TTC549 (cell line): ENCODE measurements around the gene EIPR1.
"Not testable (repeated sequence)": the region's sequence is repeated elsewhere in the genome, so short reads cannot be mapped to it uniquely, and the experiment has no call there.

ENCODE experiments used
- FAIRE-seq: peaks from 2 replicates; lab custom pipeline; 2012; peaks lifted over from hg19 to GRCh38; lab: Jason Lieb, UNC

Gene EIPR1

DNA sequence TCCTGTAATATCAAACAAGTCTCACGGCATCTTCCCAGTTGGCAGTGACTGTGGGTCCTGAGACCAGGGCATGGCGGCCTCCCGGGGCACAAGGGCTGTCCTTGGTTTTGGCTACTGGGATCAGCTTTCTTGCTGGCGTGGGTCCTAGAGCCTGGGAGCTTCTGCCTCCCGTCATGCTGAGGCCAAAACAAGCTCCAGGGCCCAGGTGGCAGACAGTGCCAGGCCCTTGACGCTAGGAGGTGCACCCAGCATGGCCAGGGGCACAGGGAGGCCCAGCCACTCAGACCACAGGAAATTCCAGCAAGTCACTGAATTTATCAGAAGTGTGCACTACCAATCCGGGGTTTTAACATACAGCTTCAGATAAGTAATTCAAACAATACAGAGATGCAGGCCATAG lies 184.7 kb downstream of the EIPR1 start:
- FAIRE-seq: no peak

- no peak for FAIRE-seq
Observed at GRCh38 chr2:3192281-3192818, 185.3 kb downstream of the EIPR1 start.

DNA sequence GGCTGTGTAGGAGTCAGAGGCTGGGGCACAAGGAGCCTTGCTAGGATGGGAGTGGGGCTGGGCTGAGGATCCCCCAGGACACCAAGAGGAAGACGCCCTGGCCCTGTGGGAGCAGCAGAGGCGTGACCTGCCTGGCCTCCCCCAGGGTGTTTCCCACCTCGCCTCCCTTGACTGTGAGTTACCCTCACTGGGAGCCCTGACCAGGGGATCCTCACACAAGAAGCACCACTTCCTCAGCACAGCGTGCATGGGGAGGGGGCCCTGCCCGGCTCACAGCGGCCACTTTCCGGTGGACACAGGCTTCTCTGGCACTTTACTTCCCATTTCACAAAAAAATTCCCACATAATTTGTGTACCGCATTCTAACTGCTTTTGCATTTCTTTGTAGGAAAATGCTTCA lies 187.7 kb downstream of the EIPR1 start:
- no peak for FAIRE-seq

DNA sequence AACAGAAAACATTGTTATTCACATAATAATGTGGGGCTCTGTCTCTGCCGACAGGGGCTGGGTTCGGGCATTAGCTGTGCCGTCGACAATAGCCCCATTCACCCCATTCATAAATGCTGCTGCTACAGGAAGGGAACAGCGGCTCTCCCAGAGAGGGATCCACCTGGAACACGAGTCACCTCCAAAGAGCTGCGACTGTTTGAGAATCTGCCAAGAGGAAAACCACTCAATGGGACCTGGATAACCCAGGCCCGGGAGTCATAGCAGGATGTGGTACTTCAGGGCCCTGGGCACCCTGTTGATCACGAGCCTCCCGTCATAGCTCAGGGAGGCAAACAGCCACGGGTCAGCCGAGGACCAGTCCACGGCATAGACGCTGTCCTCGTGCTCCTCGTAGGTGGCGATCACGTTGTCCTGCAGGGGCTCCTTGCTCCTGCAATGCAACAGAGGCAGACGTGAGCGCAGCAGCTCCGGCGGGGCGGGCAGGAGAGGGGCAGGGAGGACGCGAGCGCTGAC lies 188.5 kb downstream of the EIPR1 start:
- FAIRE-seq: no peak

DNA sequence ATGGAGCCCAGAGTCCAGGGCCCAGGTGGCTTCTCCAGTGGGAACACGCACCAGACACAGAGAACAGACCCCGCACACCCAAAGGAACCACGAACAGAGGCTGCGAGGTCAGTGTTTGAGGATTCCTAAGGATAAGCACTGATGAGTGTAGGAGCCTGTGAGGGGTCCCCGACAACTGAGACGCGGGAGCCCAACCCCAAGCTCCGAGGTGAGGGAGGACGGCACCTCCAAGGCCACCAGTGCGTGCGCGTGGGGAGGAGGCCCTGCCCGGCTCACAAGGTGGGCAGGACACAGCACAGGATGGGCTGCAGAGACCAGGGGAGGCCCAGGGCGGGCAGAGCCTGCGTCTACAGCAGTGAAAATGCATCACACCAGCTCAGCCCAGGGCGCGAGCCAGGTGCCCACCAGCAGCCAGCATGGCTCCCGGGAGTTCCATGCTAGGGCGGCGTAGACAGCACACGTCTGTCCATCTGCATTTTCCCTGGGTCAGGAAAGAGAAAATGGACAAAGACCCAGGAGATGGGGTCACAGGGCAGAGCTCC lies 189.1 kb downstream of the EIPR1 start:
- FAIRE-seq: no peak

DNA sequence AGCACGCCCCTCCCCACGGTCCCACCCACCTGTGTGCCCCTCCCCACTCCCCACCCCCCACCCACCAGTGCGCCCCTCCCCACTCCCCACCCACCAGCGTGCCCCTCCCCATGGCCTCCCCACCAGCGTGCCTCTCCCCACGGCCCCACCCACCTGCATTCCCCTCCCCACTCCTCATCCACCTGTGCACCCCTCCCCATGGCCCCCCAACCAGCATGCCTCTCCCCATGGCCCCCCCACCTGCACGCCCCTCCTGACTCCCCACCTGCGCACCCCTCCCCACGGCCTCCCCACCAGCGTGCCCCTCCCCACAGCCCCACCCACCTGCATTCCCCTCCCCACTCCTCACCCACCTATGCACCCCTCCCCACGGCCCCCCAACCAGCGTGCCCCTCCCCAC lies 190.2 kb downstream of the EIPR1 start:
- no peak for FAIRE-seq

- FAIRE-seq: no peak
Observed at GRCh38 chr2:3186766-3187165, 190.9 kb downstream of the EIPR1 start.

GRCh38 chr2:3185910-3186309 lies 191.7 kb downstream of the EIPR1 start:
- FAIRE-seq: no peak

DNA sequence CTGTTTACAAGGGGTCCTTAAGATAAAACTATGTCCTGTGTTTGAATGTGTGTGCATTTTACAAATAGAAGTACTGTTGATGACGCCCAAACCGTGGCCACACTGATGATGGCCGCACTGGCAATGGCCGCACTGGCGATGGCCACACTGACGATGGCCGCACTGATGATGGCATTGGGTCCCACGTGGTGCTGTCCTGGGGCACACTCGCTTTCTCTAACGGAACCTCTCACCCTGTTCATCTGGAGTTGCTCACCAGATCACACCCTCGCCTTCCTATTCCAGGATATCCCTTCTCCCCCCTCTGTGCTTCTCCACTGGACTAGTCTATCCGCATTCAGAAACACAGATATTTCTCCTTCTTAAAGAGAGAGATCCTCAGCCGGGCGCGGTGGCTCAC lies 192.4 kb downstream of the EIPR1 start:
- FAIRE-seq: no peak

GRCh38 chr2:3184167-3184566 lies 193.5 kb downstream of the EIPR1 start:
- no peak for FAIRE-seq

DNA sequence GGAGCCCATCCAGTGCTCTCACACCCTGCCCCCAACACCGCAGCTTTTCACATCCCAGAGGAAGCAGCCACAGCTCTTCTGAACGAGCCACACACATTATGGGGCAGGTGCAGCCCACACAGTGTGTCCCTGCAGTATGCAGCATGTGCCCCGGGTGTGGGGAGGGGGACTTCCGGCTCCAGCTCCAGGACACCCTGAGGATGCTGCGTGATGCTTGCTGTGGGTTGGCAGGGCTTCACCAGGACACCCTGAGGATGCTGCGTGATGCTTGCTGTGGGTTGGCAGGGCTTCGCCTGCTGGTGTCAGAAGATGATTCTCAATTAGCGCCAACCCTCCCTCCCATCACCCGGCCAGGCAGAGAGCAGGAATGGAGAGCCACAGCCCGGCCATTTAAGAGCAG lies 193.9 kb downstream of the EIPR1 start:
- FAIRE-seq: no peak

DNA sequence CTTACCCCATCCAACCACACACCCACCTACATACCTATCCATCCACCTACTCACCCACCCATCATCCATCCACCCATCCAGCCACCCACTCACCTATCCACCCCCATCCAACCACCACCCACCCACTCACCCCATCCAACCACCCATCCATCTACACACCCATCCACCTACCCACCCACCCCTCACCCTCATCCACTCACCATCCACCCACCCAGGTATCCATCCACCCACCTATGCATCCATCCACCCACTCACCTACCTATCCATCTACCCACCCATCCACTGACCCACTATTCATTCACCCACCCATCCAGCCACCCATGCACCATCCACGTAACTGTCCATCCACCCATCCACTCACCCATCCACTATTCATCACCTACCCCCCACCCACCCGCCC lies 194.8 kb downstream of the EIPR1 start:
- no peak for FAIRE-seq

- no peak for FAIRE-seq
Observed at GRCh38 chr2:3181416-3182010, 196.1 kb downstream of the EIPR1 start.

GRCh38 chr2:3180909-3181221 lies 196.8 kb downstream of the EIPR1 start:
- FAIRE-seq: not testable (repeated sequence)

DNA sequence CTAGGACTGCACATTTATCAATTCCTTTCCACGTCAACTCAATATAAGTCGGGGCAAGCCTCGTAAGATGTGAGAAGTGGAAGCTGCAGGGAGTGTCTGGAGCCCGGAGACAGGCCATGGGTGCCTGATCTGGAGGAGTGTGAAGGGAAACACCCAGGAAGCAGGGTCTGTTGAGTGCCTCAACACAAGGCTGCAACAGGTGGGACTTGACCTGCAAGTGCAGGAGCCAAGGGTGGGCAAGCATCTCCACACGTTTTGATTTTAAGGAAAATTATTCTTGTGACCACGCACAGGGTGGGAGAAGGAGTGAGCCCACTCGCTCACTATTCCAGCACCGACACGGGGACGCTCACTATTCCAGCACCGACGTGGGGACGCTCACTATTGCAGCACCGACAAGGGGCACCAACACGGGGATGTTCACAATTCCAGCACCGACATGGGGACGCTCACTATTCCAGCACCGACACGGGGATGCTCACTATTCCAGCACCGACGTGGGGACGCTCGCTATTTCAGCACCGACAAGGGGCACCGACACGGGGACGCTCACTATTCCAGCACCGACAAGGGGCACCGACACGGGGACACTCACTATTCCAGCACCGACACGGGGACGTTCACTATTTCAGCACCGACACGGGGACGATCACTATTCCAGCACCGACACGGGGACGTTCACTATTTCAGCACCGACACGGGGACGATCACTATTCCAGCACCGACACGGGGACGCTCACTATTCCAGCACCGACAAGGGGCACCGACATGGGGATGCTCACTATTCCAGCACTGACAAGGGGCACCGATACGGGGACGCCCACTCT lies 197.3 kb downstream of the EIPR1 start:
- FAIRE-seq: no peak

DNA sequence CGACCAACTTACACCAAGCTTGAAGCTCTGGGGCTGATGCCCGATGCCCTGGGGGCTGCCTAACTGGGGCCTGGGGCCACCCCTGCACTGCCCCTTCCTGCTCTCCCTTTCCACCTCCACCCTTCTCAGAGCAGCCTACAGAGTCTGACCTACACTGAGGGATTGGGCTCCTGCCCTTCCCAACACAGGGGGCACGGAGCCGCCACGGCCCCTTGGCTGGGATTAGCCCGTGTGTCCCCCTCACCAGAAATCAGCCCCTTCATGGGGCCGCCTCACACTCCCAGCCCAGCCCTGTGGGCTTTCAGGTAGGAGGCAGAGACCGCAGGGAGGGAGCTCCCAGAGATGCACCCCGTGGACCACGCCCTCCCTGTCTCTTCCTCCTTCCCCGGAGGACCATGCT lies 198.0 kb downstream of the EIPR1 start:
- no peak for FAIRE-seq

DNA sequence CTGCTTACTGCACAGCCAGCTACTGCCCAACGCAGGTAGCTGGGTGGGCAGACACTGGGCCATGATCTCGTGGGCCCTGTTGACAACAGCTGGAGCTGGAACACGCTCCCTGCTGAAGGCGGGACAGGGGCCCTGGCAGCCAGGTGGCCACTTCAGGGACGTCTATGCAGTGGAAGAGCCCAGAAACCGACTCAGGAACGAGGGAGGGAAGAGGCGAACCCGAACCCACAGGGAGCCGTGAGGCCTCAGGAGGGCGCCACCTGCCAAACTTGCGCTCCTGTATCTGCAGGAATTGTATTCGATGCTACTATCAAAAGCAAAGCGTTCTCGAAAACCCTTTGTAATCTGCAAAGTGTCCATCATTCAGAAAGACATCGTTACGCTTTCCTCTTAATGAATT lies 198.4 kb downstream of the EIPR1 start:
- FAIRE-seq: no peak

DNA sequence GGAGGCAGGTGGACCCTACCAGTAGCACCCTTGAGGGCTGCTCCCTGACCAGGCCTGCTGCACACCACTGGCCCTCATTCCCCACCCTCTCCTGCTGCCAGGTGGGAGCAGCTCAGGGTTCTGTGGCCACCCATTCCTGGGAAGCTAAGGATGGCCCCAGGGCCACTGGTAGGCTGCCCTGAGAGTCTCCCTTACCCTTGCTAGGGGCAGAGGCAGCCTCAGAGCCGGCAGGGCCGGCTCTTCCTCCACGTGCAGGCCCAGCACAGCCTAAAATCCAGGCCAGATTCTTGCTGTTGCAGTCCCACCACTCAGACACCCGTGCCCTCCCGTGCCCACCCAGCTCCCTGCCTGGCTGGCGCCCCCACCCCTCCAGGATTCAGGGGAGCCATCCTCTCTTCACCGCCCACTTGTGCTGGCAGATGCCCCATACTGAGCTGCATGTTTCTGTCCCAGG lies 199.0 kb downstream of the EIPR1 start:
- FAIRE-seq: no peak

- no peak for FAIRE-seq
Observed at GRCh38 chr2:3177891-3178577, 199.6 kb downstream of the EIPR1 start.

GRCh38 chr2:3176869-3177255 lies 200.8 kb downstream of the EIPR1 start:
- FAIRE-seq: no peak

- FAIRE-seq: no peak
Observed at GRCh38 chr2:3176071-3176868, 201.3 kb downstream of the EIPR1 start.

GRCh38 chr2:3175568-3175955 lies 202.1 kb downstream of the EIPR1 start:
- no peak for FAIRE-seq
